NCI-H2107 (cell line): ENCODE data around the gene CIROP.

ENCODE experiments used
- DNase-seq: peaks from one replicate; lab custom pipeline; 2025; lab: John Stamatoyannopoulos, UW

CIROP gene, protein sequence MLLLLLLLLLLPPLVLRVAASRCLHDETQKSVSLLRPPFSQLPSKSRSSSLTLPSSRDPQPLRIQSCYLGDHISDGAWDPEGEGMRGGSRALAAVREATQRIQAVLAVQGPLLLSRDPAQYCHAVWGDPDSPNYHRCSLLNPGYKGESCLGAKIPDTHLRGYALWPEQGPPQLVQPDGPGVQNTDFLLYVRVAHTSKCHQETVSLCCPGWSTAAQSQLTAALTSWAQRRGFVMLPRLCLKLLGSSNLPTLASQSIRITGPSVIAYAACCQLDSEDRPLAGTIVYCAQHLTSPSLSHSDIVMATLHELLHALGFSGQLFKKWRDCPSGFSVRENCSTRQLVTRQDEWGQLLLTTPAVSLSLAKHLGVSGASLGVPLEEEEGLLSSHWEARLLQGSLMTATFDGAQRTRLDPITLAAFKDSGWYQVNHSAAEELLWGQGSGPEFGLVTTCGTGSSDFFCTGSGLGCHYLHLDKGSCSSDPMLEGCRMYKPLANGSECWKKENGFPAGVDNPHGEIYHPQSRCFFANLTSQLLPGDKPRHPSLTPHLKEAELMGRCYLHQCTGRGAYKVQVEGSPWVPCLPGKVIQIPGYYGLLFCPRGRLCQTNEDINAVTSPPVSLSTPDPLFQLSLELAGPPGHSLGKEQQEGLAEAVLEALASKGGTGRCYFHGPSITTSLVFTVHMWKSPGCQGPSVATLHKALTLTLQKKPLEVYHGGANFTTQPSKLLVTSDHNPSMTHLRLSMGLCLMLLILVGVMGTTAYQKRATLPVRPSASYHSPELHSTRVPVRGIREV

DNA sequence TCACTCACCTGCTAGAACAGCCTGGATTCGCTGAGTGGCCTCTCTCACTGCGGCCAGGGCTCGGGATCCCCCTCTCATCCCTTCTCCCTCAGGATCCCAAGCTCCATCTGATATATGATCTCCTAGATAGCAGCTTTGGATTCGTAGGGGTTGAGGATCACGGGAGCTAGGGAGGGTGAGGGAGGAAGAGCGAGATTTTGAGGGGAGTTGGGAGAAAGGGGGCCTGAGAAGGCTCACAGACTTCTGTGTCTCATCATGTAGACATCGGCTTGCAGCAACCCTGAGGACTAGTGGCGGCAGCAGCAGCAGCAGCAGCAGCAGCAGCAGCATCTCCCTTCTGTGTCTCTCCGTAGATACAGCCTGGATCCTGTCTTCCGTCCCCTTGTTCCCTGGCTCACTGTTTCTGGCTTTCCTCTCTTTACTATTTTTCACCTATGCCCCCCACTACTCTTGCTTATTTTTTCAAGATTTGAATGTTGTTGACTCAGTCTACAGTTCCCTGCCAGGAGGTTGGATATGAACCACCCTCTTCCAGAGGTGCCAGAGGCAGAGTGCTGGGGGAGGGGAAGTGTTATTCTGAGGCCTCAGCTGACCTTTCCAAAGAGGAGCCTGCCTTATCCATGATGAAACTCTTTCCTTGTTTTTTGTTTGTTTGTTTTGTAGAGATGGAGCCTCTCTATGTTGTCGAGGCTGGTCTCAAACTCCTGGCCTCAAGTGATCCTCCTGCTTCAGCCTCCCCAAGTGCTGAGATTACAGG lies at the start of gene CIROP:
Gene CIROP (minus strand): TSS at position 399 of the 757 bp plus-strand sequence. CDS start 69 bp downstream, at position 330.
- DNase-seq = no peak

DNA sequence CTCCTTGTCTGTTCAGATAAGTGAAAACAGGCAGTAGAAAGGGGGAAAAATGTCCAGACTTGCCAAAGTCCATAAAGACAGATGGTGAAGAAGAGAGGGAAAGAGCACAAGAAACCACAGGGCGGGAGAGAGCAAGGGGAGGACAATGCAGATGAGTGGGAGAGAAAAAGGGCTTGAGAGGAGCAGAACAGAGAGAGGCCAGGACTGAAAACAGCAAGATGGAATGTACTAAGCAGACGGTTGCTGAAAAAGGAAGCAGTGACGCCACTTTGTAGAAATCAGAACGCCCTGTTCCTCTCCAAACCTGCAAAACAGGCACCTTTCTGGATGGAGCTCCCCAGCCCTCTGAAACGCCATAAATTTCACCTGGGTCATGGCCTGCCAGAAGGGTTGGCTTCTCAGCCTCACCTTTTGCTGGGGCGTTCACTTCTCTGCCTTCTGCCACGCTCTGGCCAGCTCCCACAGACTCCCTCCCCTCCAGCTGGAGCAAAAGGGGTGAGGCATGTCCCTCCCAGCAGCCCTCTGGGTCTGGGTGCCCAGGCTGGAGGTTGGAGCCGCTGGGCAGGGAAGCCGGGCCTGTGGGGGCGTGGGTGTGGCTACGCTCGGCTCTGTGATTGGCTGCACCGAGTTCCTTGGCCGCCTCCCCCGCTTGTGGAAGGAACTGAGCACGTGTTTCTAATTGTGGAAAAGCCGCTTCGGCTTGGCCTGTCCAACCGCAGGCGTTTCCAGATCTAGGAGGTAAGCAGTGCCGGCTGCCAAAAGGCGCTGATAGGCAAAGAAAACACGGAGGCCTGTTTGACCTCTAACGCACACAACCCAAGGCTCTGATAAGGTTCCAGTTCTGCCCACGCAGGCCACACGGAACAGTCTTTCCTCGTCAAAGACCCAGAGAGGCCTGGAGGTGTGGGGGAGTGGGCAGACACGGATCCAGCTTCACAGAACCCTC lies 49.3 kb upstream of the CIROP start:
- DNase-seq = no peak

DNA sequence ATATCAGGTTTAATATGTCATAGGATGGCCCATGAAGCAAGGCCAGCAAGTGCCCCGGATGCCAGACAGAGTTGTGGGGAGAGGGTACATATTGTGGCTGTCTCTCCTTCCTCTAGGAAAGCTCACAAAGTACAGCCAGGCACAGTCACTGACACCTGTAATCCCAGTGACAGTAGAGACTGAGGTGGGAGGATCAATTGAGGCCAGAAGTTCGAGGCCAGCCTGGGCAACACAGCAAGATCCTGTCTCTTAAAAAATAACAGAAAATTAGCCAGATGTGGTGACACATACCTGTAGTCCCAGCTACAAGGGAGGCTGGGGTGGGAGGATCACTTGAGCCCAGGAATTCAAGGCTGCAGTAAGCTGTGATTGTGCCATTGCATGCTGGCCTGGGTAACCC lies 46.6 kb upstream of the CIROP start:
- DNase-seq = no peak

DNA sequence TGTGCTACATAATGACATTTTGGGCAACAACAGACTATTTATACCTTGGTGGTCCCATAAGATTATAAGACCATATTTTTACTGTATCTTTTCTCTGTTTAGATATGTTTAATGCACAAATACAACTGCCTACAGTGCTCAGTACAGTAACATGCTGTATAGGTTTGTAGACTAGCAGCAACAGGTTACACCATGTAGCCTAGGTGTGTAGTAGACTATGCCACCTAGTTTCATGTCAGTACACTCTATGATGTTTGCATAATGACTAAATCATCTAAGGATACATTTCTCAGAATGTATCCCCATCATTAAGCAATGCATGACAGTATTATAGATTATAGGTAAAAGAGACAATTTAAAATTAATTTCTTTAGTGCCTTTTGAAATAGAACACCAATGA lies 45.0 kb upstream of the CIROP start:
- DNase-seq = no peak

DNA sequence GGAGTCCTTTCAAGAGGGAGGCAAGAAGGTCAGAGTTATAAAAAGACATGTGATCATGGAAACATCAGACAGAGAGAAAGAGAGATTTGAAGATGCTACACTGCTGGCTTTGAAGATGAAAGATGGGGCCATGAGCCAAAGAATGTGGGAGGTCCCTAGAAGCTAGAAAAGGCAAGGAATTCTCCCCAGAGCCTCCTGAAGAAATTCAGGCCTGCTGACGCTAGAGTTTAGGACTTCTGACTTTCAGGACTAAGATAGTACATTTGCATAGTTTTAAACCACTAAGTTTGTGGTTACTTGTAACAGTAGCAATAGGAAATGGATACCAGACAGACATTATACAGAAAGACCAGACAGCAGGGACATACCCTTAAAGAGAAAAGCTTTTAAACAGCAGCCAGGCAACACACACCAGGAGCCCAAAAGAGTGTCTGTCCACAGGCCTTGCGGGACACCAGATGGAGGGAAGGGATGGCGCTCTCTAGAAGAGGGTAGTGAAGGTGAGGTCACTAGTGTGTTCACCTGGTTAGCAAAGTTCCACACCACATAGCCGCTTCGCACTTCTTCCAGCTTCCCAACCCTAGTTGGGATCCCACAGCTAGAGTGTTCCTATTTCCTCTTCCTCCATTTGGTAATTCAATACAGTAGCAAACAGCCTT lies 43.9 kb upstream of the CIROP start:
- no peak for DNase-seq

DNA sequence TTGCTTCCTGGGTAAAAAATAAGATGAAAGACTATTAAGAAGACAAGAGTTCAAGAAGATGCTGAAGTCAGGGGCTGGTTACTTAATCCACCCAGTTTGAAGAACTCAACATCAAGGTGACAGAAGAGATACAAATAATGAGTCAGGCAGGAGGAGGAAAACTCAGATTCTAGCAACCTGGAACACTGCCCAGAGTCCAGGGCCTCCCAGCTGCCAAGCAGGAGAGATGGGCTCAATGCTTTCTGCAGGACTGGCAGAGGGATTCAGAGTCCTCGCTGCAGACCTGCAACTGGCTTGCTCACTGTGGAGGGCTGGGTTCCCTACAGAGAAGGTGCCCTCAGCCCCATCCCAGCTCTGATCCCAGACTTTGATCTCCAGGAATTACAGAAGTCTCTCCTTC lies 42.9 kb upstream of the CIROP start:
- no peak for DNase-seq

DNA sequence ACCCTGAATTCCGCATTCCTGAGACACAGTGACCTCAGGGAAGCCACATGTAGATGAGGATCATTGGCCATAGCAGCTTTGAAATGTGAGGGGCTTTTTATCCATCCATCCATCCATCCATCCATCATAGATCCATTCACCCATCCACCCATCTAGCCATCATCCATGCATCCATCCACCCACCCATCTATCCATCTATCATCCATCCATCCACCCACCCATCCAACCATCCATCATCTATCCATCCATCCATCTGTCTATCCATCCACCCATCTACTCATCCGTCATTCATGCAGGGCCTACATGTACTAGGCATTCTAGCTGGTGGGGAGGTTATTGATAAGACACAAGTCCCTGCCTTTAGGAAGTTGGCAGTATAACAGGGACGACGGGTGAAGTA lies 42.2 kb upstream of the CIROP start:
- no peak for DNase-seq

DNA sequence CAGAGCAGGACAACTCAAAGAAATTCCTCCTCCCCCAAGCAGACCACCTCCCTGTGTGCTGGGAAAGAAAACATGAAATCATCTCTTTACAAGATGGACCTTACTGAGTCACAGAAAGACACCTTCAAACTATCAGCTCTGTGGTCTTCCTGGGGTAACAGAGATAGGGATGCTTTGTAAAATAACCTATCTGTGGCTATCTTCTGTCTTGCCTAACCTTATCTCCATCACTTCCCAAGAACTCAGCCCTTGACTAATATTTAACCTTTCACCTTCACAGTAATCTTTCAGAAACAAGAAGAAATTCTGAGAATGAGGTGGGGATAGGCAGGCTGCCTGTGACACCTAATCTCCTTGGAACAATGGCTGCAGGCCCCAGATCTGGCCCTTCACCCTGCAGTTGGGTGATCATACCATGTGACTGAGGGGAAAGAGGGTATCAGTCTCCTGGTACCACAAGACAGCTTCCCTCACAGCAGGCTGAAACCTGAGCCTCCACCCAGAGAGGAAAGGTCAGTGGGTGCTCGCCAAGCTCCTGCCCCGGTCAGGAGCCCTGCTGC lies 41.6 kb upstream of the CIROP start:
- DNase-seq = no peak

DNA sequence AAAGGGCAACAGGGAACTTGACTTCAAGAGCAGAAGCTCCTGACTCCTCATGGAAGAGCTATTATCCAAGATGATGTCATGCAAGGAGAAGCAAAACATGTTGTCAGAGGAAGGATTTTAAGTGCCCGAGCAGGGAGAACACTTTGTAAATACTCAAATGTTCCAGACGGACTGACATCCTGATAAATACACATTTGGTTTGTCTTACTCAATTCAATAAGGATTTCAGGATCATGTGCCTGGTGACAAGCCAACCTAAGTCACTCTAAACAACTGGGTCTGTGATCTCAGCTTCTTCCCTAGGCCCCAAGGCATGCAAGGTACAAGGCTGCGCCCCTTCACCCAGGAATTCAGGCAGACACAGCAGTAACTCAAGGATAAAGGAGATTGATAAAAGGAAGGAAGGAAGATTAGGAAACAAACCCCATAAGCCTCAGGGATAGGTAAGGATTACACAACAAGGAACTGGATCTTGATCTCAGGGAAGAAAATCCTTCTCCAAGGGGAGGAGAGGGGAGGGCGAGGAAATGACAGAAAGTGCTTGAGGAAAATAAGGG lies 41.1 kb upstream of the CIROP start:
- no peak for DNase-seq

DNA sequence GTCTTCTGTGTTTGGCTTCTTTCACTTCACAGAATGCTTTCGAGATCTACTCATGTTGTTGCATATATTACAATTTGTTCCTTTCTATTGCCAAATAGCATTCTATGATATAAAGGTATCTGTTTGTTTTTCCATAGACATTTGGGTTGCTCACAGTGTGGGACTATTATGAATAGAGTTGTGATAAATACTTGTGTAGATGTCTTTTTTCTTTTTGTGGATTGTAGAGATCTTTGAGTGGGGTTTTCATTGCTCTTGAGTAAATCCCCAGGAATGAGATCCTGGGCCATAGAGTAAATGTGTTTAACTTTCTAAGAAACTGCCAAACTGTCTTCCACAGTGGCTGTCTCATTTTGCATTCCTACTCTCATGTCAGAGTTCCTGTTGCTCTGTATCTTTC lies 39.1 kb upstream of the CIROP start:
- DNase-seq = no peak

DNA sequence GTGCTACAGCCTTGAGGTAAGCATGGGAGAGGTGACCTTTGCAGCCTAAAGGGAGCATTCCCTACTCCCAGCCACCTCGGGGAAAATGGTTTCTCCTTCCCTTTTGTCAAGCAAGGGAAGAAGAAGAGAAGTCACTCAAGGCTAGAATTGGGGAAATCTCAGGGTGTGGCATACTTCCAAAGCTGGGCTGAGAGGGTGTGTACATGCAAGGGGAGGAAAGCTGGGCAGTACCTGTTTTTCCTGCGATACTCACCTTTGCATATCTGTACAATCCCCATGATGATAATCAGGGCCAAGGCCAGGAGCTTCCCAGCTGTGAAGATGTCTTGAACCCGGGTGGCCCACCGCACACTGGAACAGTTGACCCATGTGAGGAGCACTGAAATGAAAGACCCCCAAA lies 38.0 kb upstream of the CIROP start:
- DNase-seq = no peak

DNA sequence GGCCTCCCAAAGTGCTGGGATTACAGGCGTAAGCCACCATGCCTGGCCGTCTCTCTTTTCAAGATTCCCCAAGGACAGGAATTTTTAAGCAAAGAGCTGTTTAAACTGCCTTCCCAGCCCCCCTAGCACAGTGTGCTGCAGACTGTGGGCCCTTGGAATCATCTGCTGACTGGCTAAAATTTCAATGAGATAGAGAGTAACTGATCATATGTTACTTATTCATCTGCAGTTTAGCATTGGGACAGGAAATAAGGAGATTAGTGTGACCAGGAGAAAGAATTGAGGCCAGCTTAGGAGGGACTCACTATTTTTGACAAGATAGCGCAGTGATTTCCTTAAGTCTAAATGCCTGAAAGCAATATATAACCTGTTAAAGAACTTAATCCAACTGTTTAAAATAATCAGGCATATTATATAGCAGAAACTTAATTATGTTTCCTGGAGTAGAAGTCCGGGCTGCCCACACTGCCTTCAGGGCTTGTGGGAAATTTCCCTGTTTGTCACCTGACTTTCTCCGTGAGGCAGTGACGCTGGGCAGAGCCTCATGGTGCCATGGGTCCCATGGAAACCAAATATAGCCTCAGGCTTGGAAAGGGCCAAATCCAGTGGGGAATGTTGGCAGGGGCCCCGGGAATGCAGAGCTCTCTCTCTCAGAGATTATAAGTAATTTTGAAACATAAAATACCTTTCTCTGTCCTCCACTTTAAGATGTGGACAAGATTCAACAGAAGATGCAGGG lies 37.1 kb upstream of the CIROP start:
- no peak for DNase-seq

DNA sequence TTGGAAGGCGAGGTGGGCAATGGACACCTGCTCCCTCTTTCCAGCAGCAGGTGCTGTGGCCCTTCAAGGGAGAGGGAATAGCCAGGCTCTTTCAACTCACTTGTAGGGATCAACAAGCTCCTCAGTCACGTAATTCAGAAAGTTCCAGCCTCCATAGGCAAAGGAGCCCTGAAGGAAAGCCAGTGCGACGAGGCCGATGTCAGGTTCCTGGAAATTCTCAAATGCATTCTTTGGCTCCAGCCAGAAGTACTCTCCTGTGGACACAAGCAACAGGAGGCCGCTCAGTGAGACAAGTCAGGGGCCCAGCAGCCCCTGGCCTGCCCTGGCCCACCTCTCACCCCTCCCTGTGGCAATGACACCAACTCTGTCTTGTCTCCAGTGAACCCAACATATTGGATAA lies 35.6 kb upstream of the CIROP start:
- no peak for DNase-seq

DNA sequence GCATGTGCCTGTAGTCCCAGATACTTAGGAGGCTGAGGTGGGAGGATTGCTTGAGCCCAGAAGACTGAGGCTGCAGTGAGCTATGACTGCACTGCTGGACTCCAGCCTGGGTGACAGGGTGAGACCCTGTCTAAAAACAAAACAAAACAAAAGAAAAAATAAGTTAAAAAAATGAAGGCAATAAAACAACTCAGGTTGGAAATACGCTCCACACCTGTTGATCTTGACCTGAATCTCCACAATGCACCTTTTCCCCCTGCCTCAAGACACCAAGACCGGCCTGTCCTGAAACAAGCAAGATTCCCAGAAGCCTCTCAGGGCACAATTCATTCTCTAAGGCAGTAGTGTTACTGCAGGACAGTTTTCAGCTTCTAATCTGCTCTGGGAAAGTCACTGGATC lies 35.1 kb upstream of the CIROP start:
- DNase-seq = no peak

DNA sequence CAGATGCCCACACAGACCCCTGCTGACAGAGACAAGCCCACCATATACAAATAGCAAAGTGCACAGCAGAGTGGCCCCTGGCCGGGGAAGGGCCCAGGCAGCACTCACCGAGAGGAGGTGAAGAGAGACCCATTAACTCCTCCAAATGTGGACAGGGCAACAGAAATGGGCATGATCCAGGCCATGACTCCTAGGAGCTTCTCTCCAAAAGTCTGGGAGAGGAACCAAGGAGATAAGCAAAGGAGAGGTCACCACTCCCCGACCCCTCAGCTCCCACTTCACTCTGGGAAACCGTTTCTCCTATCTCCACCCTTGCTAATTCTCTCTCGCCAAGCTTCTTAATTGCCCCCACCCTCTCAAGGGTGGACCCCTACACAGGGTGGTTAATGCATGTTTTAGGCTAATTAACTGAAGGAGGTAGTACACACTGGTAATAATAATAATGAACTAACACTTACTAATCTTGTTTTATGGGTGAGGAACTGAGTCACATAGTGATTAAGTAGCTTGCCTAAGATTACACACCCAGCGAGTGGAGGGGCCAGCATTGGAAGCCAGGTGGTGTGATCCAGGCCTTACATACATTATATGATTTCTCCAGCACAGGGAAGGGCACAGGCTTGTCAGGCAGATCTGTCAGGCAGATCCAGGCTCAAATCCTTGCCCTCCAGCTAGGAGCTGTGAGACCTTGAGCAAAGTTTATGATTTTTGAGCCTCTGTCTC lies 33.2 kb upstream of the CIROP start:
- no peak for DNase-seq

DNA sequence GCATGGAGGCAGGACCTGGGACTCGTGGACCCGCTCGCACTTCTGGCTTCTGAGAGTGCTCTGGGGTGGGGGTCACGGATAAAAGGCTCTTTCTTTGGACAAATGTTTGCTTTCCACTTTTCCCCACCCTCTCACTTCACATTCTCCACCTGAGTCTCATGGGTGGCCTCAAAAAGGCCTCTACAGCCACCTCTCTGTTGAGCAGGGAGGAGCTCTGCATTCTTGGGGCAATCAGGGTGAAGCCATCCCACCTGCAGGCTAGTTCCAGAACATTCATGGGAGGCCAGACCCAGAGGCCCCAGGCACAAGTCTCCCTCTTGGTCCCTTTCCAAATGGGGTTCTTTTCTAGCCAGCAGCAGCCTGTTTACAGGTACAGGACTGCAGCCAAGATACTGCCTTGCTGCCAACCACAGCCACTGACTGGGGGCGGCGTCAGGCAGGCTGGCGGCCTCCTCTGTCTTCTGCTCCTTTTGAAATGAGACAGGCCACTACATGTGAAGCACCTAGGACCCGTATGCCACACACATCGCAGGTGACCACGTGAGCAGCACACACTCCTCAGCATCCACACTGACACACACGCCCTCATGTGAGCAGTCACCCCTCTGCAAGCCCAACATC lies 32.5 kb upstream of the CIROP start:
- DNase-seq = no peak

DNA sequence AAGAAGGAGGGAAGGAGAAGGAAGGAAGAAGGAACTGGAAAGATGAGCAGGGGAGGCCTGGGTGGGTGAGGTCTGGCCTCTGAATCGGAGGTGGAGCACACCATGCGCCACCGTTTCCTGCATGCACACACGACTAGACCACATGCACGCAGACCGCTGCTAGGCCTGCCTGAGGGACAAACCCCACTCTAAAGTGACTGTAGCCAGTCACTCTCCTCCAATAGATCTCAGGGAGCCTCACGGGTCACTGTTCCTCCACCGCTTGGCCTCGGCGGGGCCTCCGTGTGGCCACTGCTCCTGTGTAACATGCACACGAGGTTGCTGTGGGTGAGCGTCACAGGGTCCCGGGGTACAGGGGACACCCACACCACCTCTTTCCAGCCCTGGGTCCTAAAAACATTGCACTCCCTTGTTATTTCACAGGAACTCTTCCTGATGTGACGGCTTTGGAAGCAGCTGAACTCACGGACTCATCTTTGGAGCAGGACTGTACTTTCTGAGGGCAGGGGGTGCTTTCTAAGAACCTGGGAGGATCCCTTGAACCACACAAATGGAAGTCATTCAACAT lies 31.9 kb upstream of the CIROP start:
- DNase-seq = no peak

DNA sequence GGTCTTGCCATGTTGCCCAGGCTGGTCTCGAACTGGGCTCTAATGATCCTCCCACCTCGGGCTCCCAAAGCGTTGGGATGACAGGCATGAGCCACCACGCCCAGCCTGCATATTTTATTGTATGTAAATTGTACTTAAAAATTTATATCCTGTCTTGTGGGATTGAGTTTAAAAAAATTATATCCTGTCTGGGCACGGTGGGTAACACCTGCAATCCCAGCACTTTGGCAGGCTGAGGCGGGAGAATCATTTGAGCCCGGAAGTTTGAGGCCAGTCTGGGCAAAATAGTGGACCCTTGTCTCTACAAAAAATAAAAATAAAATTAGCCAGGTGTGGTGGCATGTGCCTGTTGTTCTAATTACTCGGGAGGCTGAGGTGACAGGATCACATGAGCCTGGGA lies 28.2 kb upstream of the CIROP start:
- no peak for DNase-seq
